Posterior cingulate gyrus (tissue), 11 donors: Measurements from ENCODE around the gene OR52M1.

ENCODE experiments used
- DNase-seq, 10 donors: peaks; one replicate each; pipeline versions ENCODE4 v3.0.0 to v3.0.0-alpha.2; 2020 to 2021; ENCODE audit warnings: mixed read lengths in 3 of 10
- intact Hi-C: fragments of 100-400 bp; cut with DNase I; formaldehyde crosslinking; loops from one replicate; pipeline ENCODE4 v1.15.1; 2023

The OR52M1 gene

GRCh38 chr11:4560467-4560866 is 15.5 kb downstream of the OR52M1 start:
- DNase-seq = no peak
- intact Hi-C loops = no loop called here

GRCh38 chr11:4565371-4565770 is 20.4 kb downstream of the OR52M1 start:
- no peak for DNase-seq
- intact Hi-C loops = no loop called here

- no peak for DNase-seq
- intact Hi-C loops = no loop called here
These were observed 24.1 kb downstream of the OR52M1 start for GRCh38 chr11:4569075-4569474.

GRCh38 chr11:4576880-4577279 is 31.9 kb downstream of the OR52M1 start:
- DNase-seq = no peak
- intact Hi-C loops = no loop called here

GRCh38 chr11:4577761-4578160 is 32.8 kb downstream of the OR52M1 start:
- intact Hi-C loops = no loop called here
- no peak for DNase-seq

GRCh38 chr11:4578624-4579023 is 33.6 kb downstream of the OR52M1 start:
- intact Hi-C loops = no loop called here

GRCh38 chr11:4580124-4580523 is 35.1 kb downstream of the OR52M1 start:
- no peak for DNase-seq
- intact Hi-C loops = no loop called here

More at GRCh38 chr11:4578624-4579023, 33.6 kb downstream of the OR52M1 start:
- DNase-seq = no peak

GRCh38 chr11:4581443-4581842 is 36.5 kb downstream of the OR52M1 start, which contains the start of gene OR52I2:
TSS of gene OR52I2 (plus strand) at chr11:4581743.
- intact Hi-C loops = no loop called here
- DNase-seq = no peak

- no peak for DNase-seq
- intact Hi-C loops = no loop called here
These were observed 44.0 kb downstream of the OR52M1 start for GRCh38 chr11:4589017-4589416.

GRCh38 chr11:4593739-4594138 is 48.7 kb downstream of the OR52M1 start, which contains the start of gene OR52I1:
TSS of gene OR52I1 (plus strand) at chr11:4594039. CDS start at chr11:4594039, 0 bp downstream.
- DNase-seq = no peak
- intact Hi-C loops = no loop called here
